Astrocyte (in vitro differentiated cells and primary cell): ENCODE data around the gene NPIPB4.
"Not testable (repeated sequence)": the region's sequence is repeated elsewhere in the genome, so short reads cannot be mapped to it uniquely, and the experiment has no call there.

Experiments used
- EZH2 ChIP-seq: IDR thresholded peaks from 2 replicates; pipeline ENCODE4 v1.6.1; 2012; ENCODE audit warnings: mild to moderate bottlenecking, low read length, inconsistent platforms; ENCODE audit not compliant: insufficient read depth
- TF ChIP-seq, protein P1 (sequence below): IDR thresholded peaks from 2 replicates; pipeline ENCODE4 v1.5.1; 2011; ENCODE audit warnings: low read depth, mild to moderate bottlenecking, inconsistent platforms, low read length, moderate library complexity; ENCODE audit not compliant: insufficient read depth

DNA sequence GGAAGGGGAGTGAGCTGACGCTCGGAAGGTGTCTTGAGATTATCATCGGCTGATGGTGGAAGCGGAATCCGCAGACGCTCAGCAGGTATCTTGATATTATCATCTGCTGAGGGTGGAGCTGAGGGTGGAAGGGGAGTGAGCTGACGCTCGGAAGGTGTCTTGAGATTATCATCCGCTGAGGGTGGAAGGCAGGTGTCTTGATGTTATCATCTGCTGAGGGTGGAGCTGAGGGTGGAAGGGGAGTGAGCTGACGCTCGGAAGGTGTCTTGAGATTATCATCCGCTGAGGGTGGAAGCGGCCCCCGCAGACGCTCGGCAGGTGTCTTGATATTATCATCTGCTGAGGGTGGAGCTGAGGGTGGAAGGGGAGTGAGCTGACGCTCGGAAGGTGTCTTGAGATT lies 21.2 kb downstream of the NPIPB4 start:
- TF ChIP-seq, protein P1, sequence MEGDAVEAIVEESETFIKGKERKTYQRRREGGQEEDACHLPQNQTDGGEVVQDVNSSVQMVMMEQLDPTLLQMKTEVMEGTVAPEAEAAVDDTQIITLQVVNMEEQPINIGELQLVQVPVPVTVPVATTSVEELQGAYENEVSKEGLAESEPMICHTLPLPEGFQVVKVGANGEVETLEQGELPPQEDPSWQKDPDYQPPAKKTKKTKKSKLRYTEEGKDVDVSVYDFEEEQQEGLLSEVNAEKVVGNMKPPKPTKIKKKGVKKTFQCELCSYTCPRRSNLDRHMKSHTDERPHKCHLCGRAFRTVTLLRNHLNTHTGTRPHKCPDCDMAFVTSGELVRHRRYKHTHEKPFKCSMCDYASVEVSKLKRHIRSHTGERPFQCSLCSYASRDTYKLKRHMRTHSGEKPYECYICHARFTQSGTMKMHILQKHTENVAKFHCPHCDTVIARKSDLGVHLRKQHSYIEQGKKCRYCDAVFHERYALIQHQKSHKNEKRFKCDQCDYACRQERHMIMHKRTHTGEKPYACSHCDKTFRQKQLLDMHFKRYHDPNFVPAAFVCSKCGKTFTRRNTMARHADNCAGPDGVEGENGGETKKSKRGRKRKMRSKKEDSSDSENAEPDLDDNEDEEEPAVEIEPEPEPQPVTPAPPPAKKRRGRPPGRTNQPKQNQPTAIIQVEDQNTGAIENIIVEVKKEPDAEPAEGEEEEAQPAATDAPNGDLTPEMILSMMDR, result not testable (repeated sequence)
- TF ChIP-seq EZH2, result not testable (repeated sequence)
